Measurements from ENCODE around the gene NPC1.
"Not testable (repeated sequence)": the region's sequence is repeated elsewhere in the genome, so short reads cannot be mapped to it uniquely, and the experiment has no call there.

NPC1 gene

GRCh38 chr18:23616258-23616657 lies 30.0 kb upstream of the NPC1 start:
- DNase-seq (ENCODE audit: low read depth): no peak
- no peak overlapping the region for H3K4me3 ChIP-seq (ENCODE audit: low read depth, low read length)
- no peak for TF ChIP-seq MAX (IDR thresholded peaks at IDR 0.05; ENCODE audit: low read depth, low read length)
- no peak for TF ChIP-seq CTCF (IDR thresholded peaks at IDR 0.05; ENCODE audit: low read depth, low read length)
- TF ChIP-seq MYC (IDR thresholded peaks at IDR 0.05; ENCODE audit: low read depth, low read length): no peak
- no peak for TF ChIP-seq POLR2A (IDR thresholded peaks at IDR 0.05; ENCODE audit: extremely low read depth, insufficient read length)

- no peak overlapping the region for H3K4me3 ChIP-seq (ENCODE audit: low read depth, low read length)
- no peak for DNase-seq (ENCODE audit: low read depth)
- no peak for TF ChIP-seq CTCF (IDR thresholded peaks at IDR 0.05; ENCODE audit: low read depth, low read length)
Measured at GRCh38 chr18:23614891-23615290, 28.6 kb upstream of the NPC1 start.

GRCh38 chr18:23614413-23614812 lies 28.1 kb upstream of the NPC1 start:
- DNase-seq (ENCODE audit: low read depth): no peak
- no peak overlapping the region for H3K4me3 ChIP-seq (ENCODE audit: low read depth, low read length)
- TF ChIP-seq CTCF (IDR thresholded peaks at IDR 0.05; ENCODE audit: low read depth, low read length) (no peak), MAX (IDR thresholded peaks at IDR 0.05; ENCODE audit: low read depth, low read length) (no peak), MYC (IDR thresholded peaks at IDR 0.05; ENCODE audit: low read depth, low read length) (no peak), POLR2A (IDR thresholded peaks at IDR 0.05; ENCODE audit: extremely low read depth, insufficient read length) (no peak)

GRCh38 chr18:23613091-23613475 lies 26.8 kb upstream of the NPC1 start:
- H3K4me3 ChIP-seq (ENCODE audit: low read depth, low read length); DNase-seq (ENCODE audit: low read depth): not testable (repeated sequence)

- no peak for DNase-seq (ENCODE audit: low read depth)
- TF ChIP-seq MYC (IDR thresholded peaks at IDR 0.05; ENCODE audit: low read depth, low read length): no peak
- TF ChIP-seq MAX (IDR thresholded peaks at IDR 0.05; ENCODE audit: low read depth, low read length): no peak
- no peak for TF ChIP-seq CTCF (IDR thresholded peaks at IDR 0.05; ENCODE audit: low read depth, low read length)
- no peak for TF ChIP-seq POLR2A (IDR thresholded peaks at IDR 0.05; ENCODE audit: extremely low read depth, insufficient read length)
- no peak overlapping the region for H3K4me3 ChIP-seq (ENCODE audit: low read depth, low read length)
Measured at GRCh38 chr18:23612434-23613090, 26.3 kb upstream of the NPC1 start.

GRCh38 chr18:23609390-23610023 lies 23.2 kb upstream of the NPC1 start:
- TF ChIP-seq POLR2A (IDR thresholded peaks at IDR 0.05; ENCODE audit: extremely low read depth, insufficient read length) (no peak), MYC (IDR thresholded peaks at IDR 0.05; ENCODE audit: low read depth, low read length) (no peak), CTCF (IDR thresholded peaks at IDR 0.05; ENCODE audit: low read depth, low read length) (no peak), MAX (IDR thresholded peaks at IDR 0.05; ENCODE audit: low read depth, low read length) (no peak)
- DNase-seq (ENCODE audit: low read depth): no peak
- no peak overlapping the region for H3K4me3 ChIP-seq (ENCODE audit: low read depth, low read length)
